T-cell (primary cell): Measurements from ENCODE around the gene CDHR3. TPM values are rescaled to one million over a fixed set of nuclear protein-coding genes. Genes with fewer than 3 reads are reported as not detected.
A peak's percentile ranks its signal among the peaks of the same experiment; 100 is the strongest.

Experiments
- ATAC-seq, 4 experiments: fragments of 200-7000 bp in 3 of 4; fragments of 150-1000 bp in 1 of 4; cut with Tn5 transposase; replicated peaks in 1 of 4; 1 replicate in 3 of 4; 2 replicates in 1 of 4; pipeline ENCODE4 v1.10.0; 2021; ENCODE audit warnings: moderate library complexity in 3 of 4, mild to moderate bottlenecking in 2 of 4, moderate number of reproducible peaks in 1 of 4
- CTCF ChIA-PET, 2 donors: fragments of 300-600 bp; sonication (Branson Sonifier 250); formaldehyde crosslinking; loops; one replicate each; lab custom pipeline; 2022; ENCODE audit warnings: antibody characterized with exemption in 2 of 2; lab: Charles Lee
- POLR2A ChIA-PET, 2 donors: fragments of 300-600 bp; sonication (Branson Sonifier 250); formaldehyde crosslinking; loops; one replicate each; lab custom pipeline; 2022; ENCODE audit warnings: antibody characterized with exemption in 2 of 2; lab: Charles Lee
- DNase-seq, 35 experiments: peaks; one replicate each; pipeline versions ENCODE4 v3.0.0 to v3.0.0-alpha.2; 2013 to 2023
- H3K27ac ChIP-seq: one replicate; pipeline ENCODE4 v1.5.1; 2013; ENCODE audit warnings: low read length
- H3K27me3 ChIP-seq, 2 experiments: replicated peaks in 1 of 2; 1 replicate in 1 of 2; 2 replicates in 1 of 2; pipeline versions ENCODE4 v1.6.1 to v1.7.0; 2013; ENCODE audit warnings: low read length in 1 of 2, mixed read lengths in 1 of 2; ENCODE audit not compliant: control insufficient read depth in 2 of 2, insufficient read depth in 2 of 2; ENCODE audit errors: extremely low read depth in 1 of 2
- H3K36me3 ChIP-seq, 2 donors: 1 replicate in 1 of 2; 2 replicates in 1 of 2; pipeline versions ENCODE4 v1.6.1 to v1.7.0; 2013; ENCODE audit warnings: low read length in 1 of 2; ENCODE audit not compliant: control insufficient read depth in 2 of 2, insufficient read depth in 1 of 2; ENCODE audit errors: extremely low read depth in 1 of 2
- H3K4me1 ChIP-seq, 2 experiments: 1 replicate in 1 of 2; 2 replicates in 1 of 2; pipeline versions ENCODE4 v1.6.1 to v1.7.0; 2013; ENCODE audit warnings: low read length in 2 of 2, mixed read lengths in 1 of 2; ENCODE audit not compliant: insufficient read depth in 2 of 2, control insufficient read depth in 1 of 2; ENCODE audit errors: extremely low read depth in 1 of 2
- H3K4me3 ChIP-seq, 2 donors: 1 replicate in 1 of 2; 2 replicates in 1 of 2; pipeline versions ENCODE4 v1.5.1 to v1.7.0; 2013; ENCODE audit warnings: mild to moderate bottlenecking in 2 of 2, low read length in 1 of 2, moderate library complexity in 1 of 2; ENCODE audit not compliant: control insufficient read depth in 1 of 2; ENCODE audit errors: extremely low read depth in 1 of 2
- H3K9me3 ChIP-seq: 2 replicates; pipeline ENCODE4 v1.7.0; 2013
- H3K27ac Mint-ChIP-seq, 2 donors: one replicate each; pipeline ENCODE4 v1.8.0; 2020 to 2021; ENCODE audit warnings: mild to moderate bottlenecking in 2 of 2, mixed read lengths in 2 of 2
- H3K27me3 Mint-ChIP-seq, 2 donors: one replicate each; pipeline ENCODE4 v1.8.0; 2021 to 2022; ENCODE audit warnings: mixed read lengths in 2 of 2
- H3K36me3 Mint-ChIP-seq: one replicate; pipeline ENCODE4 v1.8.0; 2021; ENCODE audit warnings: mixed read lengths
- H3K4me1 Mint-ChIP-seq, 3 donors: one replicate each; pipeline ENCODE4 v1.8.0; 2020 to 2022; ENCODE audit warnings: mixed read lengths in 3 of 3, mild to moderate bottlenecking in 1 of 3
- H3K4me3 Mint-ChIP-seq, 3 donors: one replicate each; pipeline ENCODE4 v1.8.0; 2020 to 2022; ENCODE audit warnings: mild to moderate bottlenecking in 3 of 3, mixed read lengths in 3 of 3, moderate library complexity in 3 of 3
- H3K9me3 Mint-ChIP-seq, 3 donors: one replicate each; pipeline ENCODE4 v1.8.0; 2020 to 2022; ENCODE audit warnings: mixed read lengths in 3 of 3
- WGBS: methylation state at CpG from one replicate; pipeline ENCODE4 v1.1.5; 2013; ENCODE audit warnings: missing lambda C conversion rate; ENCODE audit not compliant: insufficient coverage; 5-methylcytosine and 5-hydroxymethylcytosine counted together
- total RNA-seq, 35 experiments: library from RNA in 6 of 35; stranded (reverse) in 6 of 35; fragments of 120-200 nt in 1 of 35; gene quantifications; one replicate each; pipeline versions ENCODE4 v1.2.1 to v1.2.4 and lab custom pipeline; 2013 to 2026

The CDHR3 gene
- total RNA-seq, 5 donors from 2014 or later (not counting 1 experiment from before 2014, with no cell fraction given), result 10.5 to 18.5 (median 14.5) TPM

- ATAC-seq, result no peak
- ChIA-PET CTCF (interaction anchor here in 1 of 2 donors (0.7 kb wide), 1 partner anchor 11 kb away, joined by 8 read pairs; no protein-coding TSS in a partner anchor), POLR2A (no interaction called here)
- Mint-ChIP-seq H3K4me3 (no peak overlapping the region), H3K27me3 (no peaks in the 10 kb centered on the region), H3K4me1 (peaks cover 14 to 36% (median 17%) of the 10 kb centered on the region in 3 donors), H3K9me3 (no peaks in the 10 kb centered on the region), H3K36me3 (no peaks in the 10 kb centered on the region), H3K27ac (peak overlapping the region in 1 of 2 donors; percentile 6)
- no peaks in the 10 kb centered on the region for H3K27me3 ChIP-seq
- 60% methylated on average over 2 of the region's 6 CpGs for WGBS
- H3K36me3 ChIP-seq, result no peaks in the 10 kb centered on the region
- H3K27ac ChIP-seq, result no peak overlapping the region
- H3K4me1 ChIP-seq, result peaks cover 0 to 14% of the 10 kb centered on the region in 2 experiments
- H3K9me3 ChIP-seq, result no peaks in the 10 kb centered on the region
- H3K4me3 ChIP-seq, result no peak overlapping the region
- DNase-seq, result no peak
Measured at GRCh38 chr7:106063024-106063423, 100.0 kb downstream of the CDHR3 start.

GRCh38 chr7:106063692-106064091 is 100.6 kb downstream of the CDHR3 start:
- no peaks in the 10 kb centered on the region for H3K36me3 ChIP-seq
- no peak overlapping the region for H3K27ac ChIP-seq
- H3K9me3 Mint-ChIP-seq, result no peaks in the 10 kb centered on the region
- ChIA-PET POLR2A (no interaction called here), CTCF (interaction anchor here in 1 of 2 donors (0.8 kb wide), 1 partner anchor 34 kb away, joined by 4 read pairs; no protein-coding TSS in a partner anchor)
- H3K36me3 Mint-ChIP-seq, result no peaks in the 10 kb centered on the region
- H3K4me1 Mint-ChIP-seq, result peaks cover 11 to 35% (median 21%) of the 10 kb centered on the region in 3 donors
- no peak overlapping the region for H3K4me3 ChIP-seq
- no peaks in the 10 kb centered on the region for H3K27me3 Mint-ChIP-seq
- no CpG with 5 or more reads among the region's 2 CpGs for WGBS
- no peak for DNase-seq
- no peak overlapping the region for H3K27ac Mint-ChIP-seq
- ATAC-seq, result no peak
- peaks cover 0 to 7% of the 10 kb centered on the region in 2 experiments for H3K4me1 ChIP-seq
- no peaks in the 10 kb centered on the region for H3K27me3 ChIP-seq
- H3K4me3 Mint-ChIP-seq, result no peak overlapping the region
- H3K9me3 ChIP-seq, result no peaks in the 10 kb centered on the region

GRCh38 chr7:106064316-106064715 is 101.3 kb downstream of the CDHR3 start:
- ATAC-seq (no peak), DNase-seq (no peak)
- Histone ChIP-seq H3K4me3 (no peak overlapping the region), H3K4me1 (peaks cover 2 to 9% of the 10 kb centered on the region in 2 experiments), H3K27ac (no peak overlapping the region), H3K36me3 (no peaks in the 10 kb centered on the region), H3K9me3 (no peaks in the 10 kb centered on the region), H3K27me3 (no peaks in the 10 kb centered on the region)
- H3K4me3 Mint-ChIP-seq, result no peak overlapping the region
- ChIA-PET POLR2A (no interaction called here), CTCF (interaction anchor here in 1 of 2 donors (0.8 kb wide), 1 partner anchor 33 kb away, joined by 4 read pairs; no protein-coding TSS in a partner anchor)
- no peaks in the 10 kb centered on the region for H3K9me3 Mint-ChIP-seq
- H3K36me3 Mint-ChIP-seq, result no peaks in the 10 kb centered on the region
- peaks cover 16 to 32% (median 28%) of the 10 kb centered on the region in 3 donors for H3K4me1 Mint-ChIP-seq
- no peaks in the 10 kb centered on the region for H3K27me3 Mint-ChIP-seq
- WGBS, result 94% methylated on average over 6 of the region's 8 CpGs
- H3K27ac Mint-ChIP-seq, result no peak overlapping the region

GRCh38 chr7:106064771-106065574 is 101.9 kb downstream of the CDHR3 start:
- Mint-ChIP-seq H3K27me3 (no peaks in the 10 kb centered on the region), H3K4me3 (no peak overlapping the region), H3K4me1 (peaks cover 21 to 35% (median 32%) of the 10 kb centered on the region in 3 donors), H3K27ac (no peak overlapping the region), H3K9me3 (no peaks in the 10 kb centered on the region), H3K36me3 (no peaks in the 10 kb centered on the region)
- Histone ChIP-seq H3K4me1 (peaks cover 2 to 11% of the 10 kb centered on the region in 2 experiments), H3K9me3 (no peaks in the 10 kb centered on the region), H3K4me3 (no peak overlapping the region), H3K27me3 (no peaks in the 10 kb centered on the region), H3K27ac (no peak overlapping the region), H3K36me3 (no peaks in the 10 kb centered on the region)
- ATAC-seq, result no peak
- POLR2A ChIA-PET, result no interaction called here
- 95% methylated on average over 12 of the region's 14 CpGs for WGBS
- CTCF ChIA-PET, result interaction anchor here in 1 of 2 donors (0.6 kb wide), 1 partner anchor 132 kb away, joined by 3 read pairs; no protein-coding TSS in a partner anchor
- DNase-seq, result no peak

- H3K27ac ChIP-seq, result no peak overlapping the region
- no peak for DNase-seq
- H3K4me1 ChIP-seq, result peaks cover 4 to 20% of the 10 kb centered on the region in 2 experiments
- POLR2A ChIA-PET, result interaction anchor here in 1 of 2 donors (0.6 to 0.9 kb wide), 2 partner anchors 20 to 208 kb away, joined by 3 to 5 read pairs; no protein-coding TSS in a partner anchor
- no peaks in the 10 kb centered on the region for H3K27me3 Mint-ChIP-seq
- no peak overlapping the region for H3K27ac Mint-ChIP-seq
- H3K9me3 Mint-ChIP-seq, result no peaks in the 10 kb centered on the region
- H3K27me3 ChIP-seq, result no peaks in the 10 kb centered on the region
- ATAC-seq, result no peak
- H3K36me3 ChIP-seq, result no peaks in the 10 kb centered on the region
- H3K4me1 Mint-ChIP-seq, result peaks cover 27 to 40% (median 38%) of the 10 kb centered on the region in 3 donors
- WGBS, result 97% methylated on average over 12 of the region's 26 CpGs
- no peak overlapping the region for H3K4me3 ChIP-seq
- CTCF ChIA-PET, result interaction anchor here in 1 of 2 donors (0.6 to 1.1 kb wide), 2 partner anchors 9 to 131 kb away, joined by 3 read pairs; no protein-coding TSS in a partner anchor
- H3K9me3 ChIP-seq, result no peaks in the 10 kb centered on the region
- no peaks in the 10 kb centered on the region for H3K36me3 Mint-ChIP-seq
- H3K4me3 Mint-ChIP-seq, result no peak overlapping the region
Measured at GRCh38 chr7:106065575-106066500, 102.8 kb downstream of the CDHR3 start.

- H3K27me3 Mint-ChIP-seq, result no peaks in the 10 kb centered on the region
- Histone ChIP-seq H3K4me3 (no peak overlapping the region), H3K4me1 (peaks cover 15 to 36% of the 10 kb centered on the region in 2 experiments), H3K36me3 (no peaks in the 10 kb centered on the region), H3K27ac (no peak overlapping the region), H3K9me3 (no peaks in the 10 kb centered on the region), H3K27me3 (no peaks in the 10 kb centered on the region)
- no peak overlapping the region for H3K4me3 Mint-ChIP-seq
- WGBS, result 100% methylated on average over 1 of the region's 3 CpGs
- CTCF ChIA-PET, result interaction anchor here (0.5 to 1.8 kb wide), 2 partner anchors 13 to 246 kb away, joined by 3 to 6 read pairs; no protein-coding TSS in a partner anchor
- H3K36me3 Mint-ChIP-seq, result no peaks in the 10 kb centered on the region
- no peak overlapping the region for H3K27ac Mint-ChIP-seq
- H3K4me1 Mint-ChIP-seq, result peaks cover 43 to 51% (median 49%) of the 10 kb centered on the region in 3 donors
- ATAC-seq (no peak), DNase-seq (no peak)
- H3K9me3 Mint-ChIP-seq, result no peaks in the 10 kb centered on the region
- POLR2A ChIA-PET, result interaction anchor here in 1 of 2 donors (0.6 kb wide), 1 partner anchor 341 kb away, joined by 3 read pairs; no protein-coding TSS in a partner anchor
Measured at GRCh38 chr7:106067678-106068077, 104.6 kb downstream of the CDHR3 start.
